A549 treated with RU486 at 1 μM for 4 hours (cell line): ENCODE data around the gene HYCC1. TPM values are rescaled to one million over a fixed set of nuclear protein-coding genes. Genes with fewer than 3 reads are reported as not detected.

Experiments used
- total RNA-seq: library from RNA; stranded (reverse); fragments of 200-300 nt; extraction: Qiagen RNA extraction; gene quantifications from 5 replicates; pipeline ENCODE4 v1.2.3, GENCODE V29; 2022; ENCODE audit warnings: low read depth

Gene HYCC1
- total RNA-seq: 9.9 to 25.6 TPM (median 18.0 TPM) in 5 replicates

DNA sequence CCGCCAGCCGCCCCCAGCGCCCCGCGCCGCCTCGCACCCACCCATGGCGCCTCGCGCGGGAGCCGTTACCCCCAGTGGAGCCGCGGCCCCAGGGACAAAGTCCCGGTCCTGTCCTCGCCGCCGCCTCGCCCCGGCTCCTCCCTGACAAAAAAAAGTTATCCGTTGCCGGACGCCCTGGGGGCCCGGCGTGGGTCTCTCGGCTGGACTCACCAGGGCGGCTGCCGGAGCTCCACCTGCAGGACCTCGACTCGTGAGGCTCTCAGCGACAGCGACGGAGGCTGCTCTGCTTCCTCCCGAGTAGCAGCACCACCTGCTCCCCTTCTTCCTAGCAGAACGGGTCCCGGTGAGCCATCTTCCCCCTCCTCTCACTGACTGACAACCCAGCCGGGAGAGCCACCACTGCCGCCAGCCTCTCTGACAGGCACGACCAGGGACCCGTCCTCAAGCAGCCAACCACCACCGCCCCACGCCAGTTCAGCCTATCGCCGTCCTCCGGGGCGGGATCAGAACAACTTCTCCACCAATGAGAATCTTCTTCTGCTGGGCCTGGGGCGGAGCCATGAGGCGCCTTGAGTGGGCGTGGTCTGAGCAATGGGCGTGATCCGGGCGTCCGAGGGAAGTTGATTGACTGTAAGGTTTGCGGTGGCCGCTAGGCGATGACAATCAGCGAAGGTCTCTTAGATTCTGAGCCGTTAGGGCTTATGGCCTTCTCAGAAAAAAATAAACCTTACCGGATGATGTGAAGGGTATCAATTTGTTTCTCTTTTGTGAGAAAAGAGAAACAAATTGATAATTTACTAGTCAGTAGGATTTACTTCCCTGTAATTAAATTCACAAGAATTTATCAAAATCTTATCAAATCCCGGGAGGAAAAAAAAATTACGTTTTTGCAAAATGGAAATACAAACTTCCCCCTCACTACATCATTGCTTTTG, at the start of gene HYCC1:
Gene HYCC1, minus strand, starts transcription at position 416 of the 935 bp plus-strand sequence. CDS start 23,019 bp downstream, outside the sequence.

Other genes with a start within 250 kb of the HYCC1 start
- gene TOMM7, start 191.3 kb downstream of the HYCC1 start, total RNA-seq: 397 to 1,071 TPM (median 459 TPM) in 5 replicates
- 17.4 to 25.0 TPM (median 24.4 TPM) in 5 replicates for gene KLHL7, start 91.7 kb upstream of the HYCC1 start, total RNA-seq
- gene NUP42, start 167.9 kb upstream of the HYCC1 start, total RNA-seq: 23.3 to 31.8 TPM (median 27.1 TPM) in 5 replicates
- 1.7 to 3.3 TPM (median 2.6 TPM) in 5 replicates for gene GPNMB, start 232.6 kb upstream of the HYCC1 start, total RNA-seq